ENCODE data around the gene SUSD6. TPM values are rescaled to one million over a fixed set of nuclear protein-coding genes. Genes with fewer than 3 reads are reported as not detected.

Gene SUSD6
- 25.2 TPM for total RNA-seq

GRCh38 chr14:69611172-69612013 lies at the start of gene SUSD6:
Gene SUSD6, plus strand, starts transcription at chr14:69611596. Its CDS starts 46,997 bp downstream, at chr14:69658593.

GRCh38 chr14:69574263-69574953 lies 37.0 kb upstream of the SUSD6 start, which contains the start of gene CCDC177:
Gene CCDC177, minus strand, starts transcription at chr14:69574871. Its CDS starts 1,249 bp downstream, at chr14:69573622.

Other genes starting within 250 kb of the SUSD6 start
- gene ERH, start 213.3 kb upstream of the SUSD6 start, total RNA-seq: 89.6 TPM
- gene SLC39A9, start 212.9 kb upstream of the SUSD6 start, total RNA-seq: 89.0 TPM
- 2.0 TPM for gene PLEKHD1, start 126.9 kb upstream of the SUSD6 start, total RNA-seq
- 3.7 TPM for gene CCDC177, start 36.7 kb upstream of the SUSD6 start, total RNA-seq
- 593 TPM for gene SRSF5, start 155.5 kb downstream of the SUSD6 start, total RNA-seq
- gene SLC10A1, start 185.6 kb downstream of the SUSD6 start, total RNA-seq: not detected

All from camera-type eye (tissue), 1 donor.